Middle frontal gyrus (tissue), 1 donor: Measurements from ENCODE around the gene CDK19.
"Not testable (repeated sequence)": the region's sequence is repeated elsewhere in the genome, so short reads cannot be mapped to it uniquely, and the experiment has no call there.

ENCODE experiments used
- DNase-seq: peaks from one replicate; pipeline ENCODE4 v3.0.0-alpha.2; 2015; ENCODE audit warnings: low spot score; ENCODE audit errors: extremely low spot score

CDK19 gene

GRCh38 chr6:110814102-110815014, 911 bp downstream of the CDK19 start:
- DNase-seq: no peak

DNA sequence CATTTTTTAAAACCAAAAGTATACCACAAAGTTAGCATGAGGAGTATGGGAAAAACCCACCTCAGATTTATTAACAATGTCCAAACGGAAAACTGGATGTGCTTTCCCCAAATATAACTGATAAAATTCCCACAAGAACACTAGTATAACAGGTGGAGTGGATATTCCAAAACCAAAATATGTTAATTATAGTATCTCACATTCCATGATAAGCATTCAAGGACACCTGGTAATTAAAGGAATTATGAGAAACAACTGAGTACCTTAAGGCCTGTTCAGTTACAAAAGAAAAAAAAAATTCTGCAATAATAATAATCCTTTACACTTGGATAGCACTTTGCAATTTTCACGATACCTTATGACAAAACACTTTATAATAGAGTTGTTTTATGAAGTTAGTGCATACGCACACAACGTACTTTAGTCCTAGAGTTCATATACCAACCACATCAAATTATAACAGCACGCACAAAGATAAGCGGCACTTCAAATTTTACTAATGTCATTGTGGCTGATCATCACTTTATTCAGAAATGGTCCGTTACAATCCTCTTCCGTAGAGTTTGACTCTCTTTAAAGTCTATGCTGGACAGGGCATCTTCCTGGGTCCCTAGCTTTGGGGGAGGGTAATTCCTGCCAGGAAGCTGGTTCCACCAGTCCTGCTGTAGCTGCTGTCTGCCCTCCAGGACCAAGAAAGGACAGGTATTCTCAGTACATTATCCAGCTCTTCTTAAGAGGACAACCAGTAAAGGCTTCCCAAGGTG, 1.7 kb downstream of the CDK19 start:
- no peak for DNase-seq

GRCh38 chr6:110812719-110813118, 2.5 kb downstream of the CDK19 start:
- DNase-seq: no peak

GRCh38 chr6:110810896-110811586, 4.2 kb downstream of the CDK19 start:
- no peak for DNase-seq

- DNase-seq: no peak
These were observed 5.5 kb downstream of the CDK19 start for GRCh38 chr6:110809792-110810191.

- not testable (repeated sequence) for DNase-seq
These were observed 13.1 kb downstream of the CDK19 start for GRCh38 chr6:110802175-110802574.

- no peak for DNase-seq
These were observed 14.5 kb downstream of the CDK19 start for GRCh38 chr6:110800839-110801196.

DNA sequence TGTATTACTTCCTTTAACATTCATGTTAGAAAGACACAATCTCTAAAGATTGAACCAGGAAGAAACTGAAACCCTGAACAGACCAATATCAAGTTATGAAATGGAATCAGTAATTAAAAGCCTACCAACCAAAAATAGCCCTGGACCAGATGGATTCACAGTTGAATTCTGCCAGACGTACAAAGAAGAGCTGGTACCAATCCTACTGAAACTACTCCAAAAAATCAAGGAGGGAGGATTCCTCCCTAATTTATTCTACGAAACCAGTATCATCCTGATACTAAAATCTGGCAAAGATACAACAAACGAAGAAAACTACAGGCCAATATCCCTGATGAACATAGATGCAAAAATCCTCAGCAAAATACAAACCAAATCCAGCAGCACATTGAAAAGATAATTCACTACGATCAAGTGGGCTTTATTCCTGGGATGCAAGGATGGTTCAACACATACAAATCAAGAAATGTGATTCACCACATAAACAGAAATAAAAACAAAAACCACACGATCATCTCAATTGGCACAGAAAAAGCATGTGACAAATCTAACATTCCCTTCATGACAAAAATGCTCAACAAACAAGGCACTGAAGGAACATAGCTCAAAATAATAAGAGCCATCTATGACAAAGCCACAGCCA, 15.0 kb downstream of the CDK19 start:
- DNase-seq: no peak

GRCh38 chr6:110799655-110800054, 15.6 kb downstream of the CDK19 start:
- DNase-seq: no peak

DNA sequence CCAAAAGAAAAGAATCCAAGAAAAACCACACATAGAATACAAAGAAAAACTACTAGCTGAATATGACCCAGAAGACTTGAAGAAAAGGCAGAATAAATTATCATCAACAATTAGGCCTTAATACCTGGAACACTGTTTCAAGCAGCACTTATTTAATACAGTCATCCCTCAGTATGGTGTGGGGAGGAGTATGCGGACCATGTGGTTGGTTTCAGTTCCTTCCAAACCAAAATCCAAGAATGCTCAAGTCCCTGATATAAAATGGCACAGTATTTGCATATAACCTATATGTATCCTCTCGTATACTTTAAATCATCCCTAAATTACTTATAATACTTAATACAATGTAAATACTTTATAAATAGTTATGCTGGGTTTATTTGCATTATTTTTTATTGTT, 16.1 kb downstream of the CDK19 start:
- DNase-seq: no peak

DNA sequence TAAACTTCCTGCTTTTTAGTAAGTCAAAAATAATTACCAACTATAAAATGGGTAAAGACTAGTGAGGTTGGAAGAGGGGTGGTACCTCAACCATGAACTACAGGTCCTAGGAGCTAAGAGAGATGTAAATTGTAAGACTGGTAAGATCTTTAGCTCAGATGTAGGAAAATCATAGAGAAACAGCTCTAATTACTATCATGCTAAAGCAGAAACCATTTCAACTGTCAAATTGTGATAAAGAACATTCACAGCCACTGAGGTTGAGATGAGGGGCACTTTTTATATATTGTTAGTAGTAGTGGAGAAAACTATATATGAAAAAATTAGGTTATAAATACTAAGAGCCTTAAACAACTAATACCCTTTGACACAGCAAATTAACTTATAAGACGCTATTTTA, 20.0 kb downstream of the CDK19 start:
- DNase-seq: no peak

- no peak for DNase-seq
These were observed 28.6 kb downstream of the CDK19 start for GRCh38 chr6:110786696-110787095.

- DNase-seq: no peak
These were observed 29.0 kb downstream of the CDK19 start for GRCh38 chr6:110786271-110786670.

- DNase-seq: no peak
These were observed 30.7 kb downstream of the CDK19 start for GRCh38 chr6:110784610-110784979.

- DNase-seq: no peak
These were observed 33.6 kb downstream of the CDK19 start for GRCh38 chr6:110781522-110782214.

DNA sequence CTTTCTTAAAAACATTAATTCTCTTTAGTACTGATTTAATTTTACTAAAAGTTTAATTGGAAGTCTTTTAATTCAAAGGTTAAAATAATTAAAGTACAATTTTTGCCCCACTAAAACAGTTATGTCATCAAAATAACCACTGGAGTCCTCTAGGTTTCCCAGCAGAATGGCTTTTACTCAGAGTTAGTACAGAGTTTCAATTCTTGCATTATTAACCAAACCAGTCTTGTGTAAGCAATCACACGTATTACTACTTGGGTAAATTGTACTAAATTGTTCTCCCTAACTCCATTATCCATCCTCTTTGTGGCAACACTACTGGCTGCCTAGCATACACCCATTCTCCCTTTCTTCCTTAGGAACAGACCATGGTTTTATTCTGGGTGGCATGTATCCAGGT, 36.9 kb downstream of the CDK19 start:
- no peak for DNase-seq

DNA sequence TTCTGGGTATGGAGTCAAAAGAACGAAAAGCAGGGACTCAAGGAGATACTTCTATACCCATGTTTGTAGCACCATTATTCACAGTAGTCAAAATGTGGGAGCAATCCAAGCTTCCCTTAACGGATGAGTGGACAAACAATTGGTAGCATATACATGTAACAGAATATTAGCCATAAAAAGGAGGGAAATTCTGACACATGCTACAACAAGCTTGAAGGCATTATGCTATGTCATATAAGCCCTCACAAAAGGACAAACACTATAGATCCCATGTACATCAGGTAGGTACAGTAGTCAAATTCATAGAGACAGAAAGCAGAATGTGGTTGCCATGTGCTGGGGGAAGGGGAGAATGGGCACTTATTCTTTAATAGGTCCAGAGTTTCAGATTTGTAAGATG, 37.6 kb downstream of the CDK19 start:
- DNase-seq: no peak

DNA sequence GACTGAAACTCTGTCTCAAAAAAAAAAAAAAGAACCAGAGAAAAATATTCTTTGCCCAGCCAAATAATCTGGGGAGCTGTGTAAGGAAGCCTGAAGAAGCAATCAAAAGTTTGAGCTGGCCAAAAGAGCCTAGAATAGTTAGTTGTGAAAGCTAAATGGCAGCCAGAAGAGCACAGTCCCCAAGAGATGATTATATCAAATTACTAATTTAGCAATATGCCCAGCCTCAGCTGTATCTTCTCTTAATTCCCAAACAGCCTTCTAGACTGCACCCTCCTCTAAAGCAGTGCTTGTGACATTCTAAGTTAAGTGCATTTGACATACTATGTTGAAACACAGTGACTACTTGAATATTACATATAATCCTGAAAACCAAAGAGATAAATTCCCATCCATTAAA, 38.9 kb downstream of the CDK19 start:
- no peak for DNase-seq

GRCh38 chr6:110769923-110770322, 45.3 kb downstream of the CDK19 start:
- no peak for DNase-seq

- DNase-seq: no peak
These were observed 47.2 kb downstream of the CDK19 start for GRCh38 chr6:110768057-110768456.

- no peak for DNase-seq
These were observed 53.9 kb downstream of the CDK19 start for GRCh38 chr6:110761371-110761770.
